Astrocyte (in vitro differentiated cells and primary cell): ENCODE measurements around the gene CKS1B. TPM values are rescaled to one million over a fixed set of nuclear protein-coding genes. Genes with fewer than 3 reads are reported as not detected.

ENCODE experiments used
- DNase-seq: peaks from one replicate; pipeline ENCODE4 v3.0.0-alpha.2; 2010; ENCODE audit warnings: low read depth
- FAIRE-seq: peaks from 2 replicates; lab custom pipeline; 2011; peaks lifted over from hg19 to GRCh38; lab: Jason Lieb, UNC
- H2AFZ ChIP-seq: 2 replicates; pipeline ENCODE4 v1.6.0; 2012; ENCODE audit warnings: low read depth, low read length, inconsistent platforms
- H3K27ac ChIP-seq: 2 replicates; pipeline ENCODE4 v1.5.1; 2011; ENCODE audit warnings: low read depth, low read length, inconsistent platforms
- H3K27me3 ChIP-seq: 2 replicates; pipeline ENCODE4 v1.6.0; 2011; ENCODE audit warnings: low read length, inconsistent platforms; ENCODE audit not compliant: insufficient read depth
- H3K36me3 ChIP-seq: 2 replicates; pipeline ENCODE4 v1.5.1; 2011; ENCODE audit warnings: low read length, inconsistent platforms; ENCODE audit not compliant: insufficient read depth
- H3K4me1 ChIP-seq: 2 replicates; pipeline ENCODE4 v1.5.1; 2011; ENCODE audit warnings: low read length, inconsistent platforms; ENCODE audit not compliant: insufficient read depth
- H3K4me2 ChIP-seq: 2 replicates; pipeline ENCODE4 v1.6.0; 2012; ENCODE audit warnings: low read length, inconsistent platforms
- H3K4me3 ChIP-seq: 2 replicates; pipeline ENCODE4 v1.5.1; 2011; ENCODE audit warnings: low read depth, mild to moderate bottlenecking, low read length, inconsistent platforms; ENCODE audit not compliant: insufficient read depth
- H3K79me2 ChIP-seq: 2 replicates; pipeline ENCODE4 v1.6.0; 2012; ENCODE audit warnings: mild to moderate bottlenecking, low read length, inconsistent platforms; ENCODE audit not compliant: insufficient read depth
- H3K9ac ChIP-seq: 2 replicates; pipeline ENCODE4 v1.6.0; 2012; ENCODE audit warnings: mild to moderate bottlenecking, low read length, inconsistent platforms
- H3K9me3 ChIP-seq: 2 replicates; pipeline ENCODE4 v1.5.1; 2012; ENCODE audit warnings: low read depth, mild to moderate bottlenecking, low read length, inconsistent platforms; ENCODE audit not compliant: insufficient read depth
- H4K20me1 ChIP-seq: 2 replicates; pipeline ENCODE4 v1.6.0; 2012; ENCODE audit warnings: low read length, inconsistent platforms; ENCODE audit not compliant: insufficient read depth
- H3K27ac Mint-ChIP-seq: one replicate; pipeline ENCODE4 v1.8.0; 2021; ENCODE audit warnings: mild to moderate bottlenecking, mixed read lengths; ENCODE audit not compliant: unreplicated experiment
- H3K27me3 Mint-ChIP-seq: one replicate; pipeline ENCODE4 v1.8.0; 2021; ENCODE audit warnings: low read depth, mixed read lengths; ENCODE audit not compliant: unreplicated experiment
- H3K36me3 Mint-ChIP-seq: one replicate; pipeline ENCODE4 v1.8.0; 2021; ENCODE audit warnings: low read depth, mixed read lengths; ENCODE audit not compliant: unreplicated experiment
- H3K4me1 Mint-ChIP-seq: one replicate; pipeline ENCODE4 v1.8.0; 2021; ENCODE audit warnings: low read depth, mixed read lengths; ENCODE audit not compliant: unreplicated experiment
- H3K4me3 Mint-ChIP-seq: one replicate; pipeline ENCODE4 v1.8.0; 2021; ENCODE audit warnings: mild to moderate bottlenecking, moderate library complexity, mixed read lengths; ENCODE audit not compliant: unreplicated experiment
- H3K9me3 Mint-ChIP-seq: one replicate; pipeline ENCODE4 v1.8.0; 2021; ENCODE audit warnings: mild to moderate bottlenecking, mixed read lengths; ENCODE audit not compliant: unreplicated experiment
- CTCF ChIP-seq: IDR thresholded peaks from 2 replicates; pipeline ENCODE4 v1.5.1; 2011; ENCODE audit warnings: low read depth, mild to moderate bottlenecking, inconsistent platforms, low read length, moderate library complexity; ENCODE audit not compliant: insufficient read depth
- EZH2 ChIP-seq: IDR thresholded peaks from 2 replicates; pipeline ENCODE4 v1.6.1; 2012; ENCODE audit warnings: mild to moderate bottlenecking, low read length, inconsistent platforms; ENCODE audit not compliant: insufficient read depth
- total RNA-seq: library from RNA; stranded (reverse); gene quantifications from 2 replicates; pipeline ENCODE4 v1.2.1, GENCODE V29; 2021

CKS1B gene
- total RNA-seq, 1 donor from 2014 or later, result 37.9 TPM

- H3K9me3 ChIP-seq, result no peaks in the 10 kb centered on the region
- H3K4me2 ChIP-seq, result no peak overlapping the region
- no peak overlapping the region for H3K27ac ChIP-seq
- H3K79me2 ChIP-seq, result no peaks in the 10 kb centered on the region
- no peak overlapping the region for H2AFZ ChIP-seq
- H3K36me3 Mint-ChIP-seq, result no peaks in the 10 kb centered on the region
- peak overlapping the region; percentile 3 for H3K27ac Mint-ChIP-seq
- FAIRE-seq, result no peak
- H3K9ac ChIP-seq, result no peak overlapping the region
- H3K4me1 ChIP-seq, result peaks cover 9% of the 10 kb centered on the region
- no peak for TF ChIP-seq EZH2
- no peak for TF ChIP-seq CTCF
- H3K4me3 ChIP-seq, result no peak overlapping the region
- no peaks in the 10 kb centered on the region for H3K27me3 ChIP-seq
- no peaks in the 10 kb centered on the region for H3K9me3 Mint-ChIP-seq
- no peaks in the 10 kb centered on the region for H3K27me3 Mint-ChIP-seq
- DNase-seq, result no peak
- H3K4me1 Mint-ChIP-seq, result peaks cover 29% of the 10 kb centered on the region
- no peak overlapping the region for H3K4me3 Mint-ChIP-seq
- H3K36me3 ChIP-seq, result no peaks in the 10 kb centered on the region
- H4K20me1 ChIP-seq, result peaks cover 11% of the 10 kb centered on the region
Observed at GRCh38 chr1:155019377-155020245, 45.1 kb downstream of the CKS1B start.

- no peak for FAIRE-seq
- peak overlapping the region; percentile 64 for H3K27ac Mint-ChIP-seq
- no peak for TF ChIP-seq EZH2
- TF ChIP-seq CTCF, result no peak
Observed at GRCh38 chr1:155022136-155022926, 47.9 kb downstream of the CKS1B start.

More at GRCh38 chr1:155022136-155022926, 47.9 kb downstream of the CKS1B start:
- Mint-ChIP-seq H3K4me3 (peak overlapping the region; percentile 23), H3K36me3 (no peaks in the 10 kb centered on the region), H3K27me3 (no peaks in the 10 kb centered on the region), H3K9me3 (no peaks in the 10 kb centered on the region), H3K4me1 (peaks cover 29% of the 10 kb centered on the region)
- no peak overlapping the region for H3K4me3 ChIP-seq
- peaks cover 4% of the 10 kb centered on the region for H3K4me1 ChIP-seq
- H3K27ac ChIP-seq, result no peak overlapping the region
- H2AFZ ChIP-seq, result no peak overlapping the region
- no peaks in the 10 kb centered on the region for H3K79me2 ChIP-seq
- H3K9ac ChIP-seq, result no peak overlapping the region
- DNase-seq, result no peak
- H3K9me3 ChIP-seq, result no peaks in the 10 kb centered on the region
- H4K20me1 ChIP-seq, result peaks cover 11% of the 10 kb centered on the region
- no peaks in the 10 kb centered on the region for H3K36me3 ChIP-seq
- no peak overlapping the region for H3K4me2 ChIP-seq
- H3K27me3 ChIP-seq, result no peaks in the 10 kb centered on the region
